Mesenchymal stem cell (in vitro differentiated cells and primary cell): ENCODE measurements around the gene PRPH.

Experiments
- DNase-seq: peaks from one replicate; pipeline ENCODE4 v3.0.0-alpha.2; 2013
- H2AFZ ChIP-seq: one replicate; pipeline ENCODE4 v1.6.1; 2013; ENCODE audit warnings: low read depth, mild to moderate bottlenecking, control low read depth, inconsistent platforms, low read length, moderate library complexity
- H2AK5ac ChIP-seq: 2 replicates; pipeline ENCODE4 v1.6.1; 2013; ENCODE audit warnings: low read length, moderate library complexity, mild to moderate bottlenecking, inconsistent platforms; ENCODE audit not compliant: severe bottlenecking
- H2BK120ac ChIP-seq: one replicate; pipeline ENCODE4 v1.6.1; 2013; ENCODE audit warnings: low read depth, mild to moderate bottlenecking, inconsistent platforms, low read length, moderate library complexity
- H2BK12ac ChIP-seq, 2 experiments: one replicate each; pipeline ENCODE4 v1.6.1; 2013; ENCODE audit warnings: inconsistent platforms in 2 of 2, low read length in 2 of 2, mild to moderate bottlenecking in 2 of 2, moderate library complexity in 2 of 2, control low read depth in 1 of 2
- H2BK15ac ChIP-seq: one replicate; pipeline ENCODE4 v1.6.1; 2013; ENCODE audit warnings: mild to moderate bottlenecking, low read depth, inconsistent platforms; ENCODE audit not compliant: poor library complexity, severe bottlenecking
- H2BK5ac ChIP-seq: 2 replicates; pipeline ENCODE4 v1.6.1; 2013; ENCODE audit warnings: low read depth, mild to moderate bottlenecking, low read length, control low read depth, inconsistent platforms; ENCODE audit not compliant: poor library complexity, severe bottlenecking
- H3K14ac ChIP-seq, 2 experiments: one replicate each; pipeline ENCODE4 v1.6.1; 2013; ENCODE audit warnings: inconsistent platforms in 2 of 2, low read length in 2 of 2, control low read depth in 1 of 2, mild to moderate bottlenecking in 1 of 2, moderate library complexity in 1 of 2
- H3K18ac ChIP-seq, 2 experiments: one replicate each; pipeline ENCODE4 v1.6.1; 2013; ENCODE audit warnings: inconsistent platforms in 2 of 2, low read length in 2 of 2, control low read depth in 1 of 2, low read depth in 1 of 2, mild to moderate bottlenecking in 1 of 2
- H3K23ac ChIP-seq, 2 experiments: one replicate each; pipeline ENCODE4 v1.6.1; 2013; ENCODE audit warnings: inconsistent platforms in 2 of 2, low read length in 2 of 2, mild to moderate bottlenecking in 2 of 2, moderate library complexity in 2 of 2, control low read depth in 1 of 2
- H3K27ac ChIP-seq: 2 replicates; pipeline ENCODE4 v1.5.1; 2013; ENCODE audit warnings: mild to moderate bottlenecking, moderate library complexity, low read length, control low read depth, inconsistent platforms; ENCODE audit not compliant: poor library complexity, severe bottlenecking
- H3K27me3 ChIP-seq, 2 experiments: 2 replicates each; pipeline versions ENCODE4 v1.6.1 to v1.7.0; 2013; ENCODE audit warnings: low read length in 2 of 2, mild to moderate bottlenecking in 2 of 2, moderate library complexity in 2 of 2, control low read depth in 1 of 2, inconsistent platforms in 1 of 2; ENCODE audit not compliant: control insufficient read depth in 1 of 2, insufficient read depth in 1 of 2
- H3K36me3 ChIP-seq, 2 experiments: 2 replicates each; pipeline versions ENCODE4 v1.6.1 to v1.7.0; 2013; ENCODE audit warnings: low read length in 2 of 2, control low read depth in 1 of 2, inconsistent platforms in 1 of 2, low read depth in 1 of 2, mild to moderate bottlenecking in 1 of 2; ENCODE audit not compliant: insufficient read depth in 2 of 2, control insufficient read depth in 1 of 2
- H3K4ac ChIP-seq, 2 experiments: one replicate each; pipeline ENCODE4 v1.6.1; 2013; ENCODE audit warnings: inconsistent platforms in 2 of 2, low read length in 2 of 2, mild to moderate bottlenecking in 2 of 2, moderate library complexity in 2 of 2, control low read depth in 1 of 2, low read depth in 1 of 2
- H3K4me1 ChIP-seq: 2 replicates; pipeline ENCODE4 v1.6.1; 2013; ENCODE audit warnings: low read depth, low read length, control low read depth; ENCODE audit not compliant: control insufficient read depth, insufficient read depth
- H3K4me2 ChIP-seq: 2 replicates; pipeline ENCODE4 v1.6.1; 2013; ENCODE audit warnings: low read length, mild to moderate bottlenecking, inconsistent platforms; ENCODE audit not compliant: poor library complexity, severe bottlenecking
- H3K4me3 ChIP-seq, 2 experiments: 2 replicates each; pipeline versions ENCODE4 v1.5.1 to v1.7.0; 2013; ENCODE audit warnings: low read length in 2 of 2, mild to moderate bottlenecking in 2 of 2, control low read depth in 1 of 2, low read depth in 1 of 2; ENCODE audit not compliant: insufficient read depth in 1 of 2
- H3K79me1 ChIP-seq: replicated peaks from 2 replicates; pipeline ENCODE4 v1.6.1; 2013; ENCODE audit warnings: mild to moderate bottlenecking, control low read depth, low read length, inconsistent platforms; ENCODE audit not compliant: poor library complexity, severe bottlenecking
- H3K9ac ChIP-seq: 2 replicates; pipeline ENCODE4 v1.7.0; 2013; ENCODE audit warnings: mild to moderate bottlenecking, low read length, moderate library complexity
- H3K9me3 ChIP-seq: 2 replicates; pipeline ENCODE4 v1.7.0; 2013; ENCODE audit warnings: mild to moderate bottlenecking, low read length; ENCODE audit not compliant: control insufficient read depth
- H4K8ac ChIP-seq: one replicate; pipeline ENCODE4 v1.6.1; 2013; ENCODE audit warnings: inconsistent platforms, mild to moderate bottlenecking, low read length, moderate library complexity
- H4K91ac ChIP-seq: one replicate; pipeline ENCODE4 v1.6.1; 2013; ENCODE audit warnings: mild to moderate bottlenecking, low read length, inconsistent platforms
- WGBS: methylation state at CpG from one replicate; pipeline ENCODE4 v1.1.7; 2013; ENCODE audit warnings: mixed read lengths; 5-methylcytosine and 5-hydroxymethylcytosine counted together

PRPH gene

GRCh38 chr12:49298160-49298559 is 3.2 kb downstream of the PRPH start:
- Histone ChIP-seq H3K79me1 (no peaks in the 10 kb centered on the region), H3K14ac (no peak overlapping the region)

GRCh38 chr12:49301760-49302159 is 6.8 kb downstream of the PRPH start:
- Histone ChIP-seq H3K9me3 (no peaks in the 10 kb centered on the region), H3K27me3 (peaks cover 39 to 54% of the 10 kb centered on the region in 2 experiments), H2BK5ac (no peak overlapping the region), H3K14ac (no peak overlapping the region), H2BK15ac (no peak overlapping the region), H3K18ac (no peak overlapping the region), H3K4me1 (peaks cover 9% of the 10 kb centered on the region), H3K23ac (no peak overlapping the region), H3K36me3 (no peaks in the 10 kb centered on the region), H4K91ac (no peak overlapping the region), H2AK5ac (no peak overlapping the region), H3K4ac (no peak overlapping the region), H3K27ac (no peak overlapping the region), H2AFZ (no peak overlapping the region), H2BK12ac (no peak overlapping the region), H4K8ac (no peak overlapping the region), H3K4me2 (no peak overlapping the region), H3K4me3 (no peak overlapping the region), H2BK120ac (no peak overlapping the region), H3K9ac (no peak overlapping the region), H3K79me1 (no peaks in the 10 kb centered on the region)
- WGBS: 64% methylated on average over 4 of the region's 4 CpGs
- no peak for DNase-seq

More at GRCh38 chr12:49298160-49298559, 3.2 kb downstream of the PRPH start:
- Histone ChIP-seq H2BK120ac (no peak overlapping the region), H3K27ac (no peak overlapping the region), H4K91ac (no peak overlapping the region), H3K4ac (no peak overlapping the region), H3K36me3 (no peaks in the 10 kb centered on the region), H3K18ac (no peak overlapping the region), H4K8ac (no peak overlapping the region), H2BK12ac (no peak overlapping the region), H3K9ac (no peak overlapping the region), H3K23ac (no peak overlapping the region), H3K4me1 (peaks cover 20% of the 10 kb centered on the region), H2BK15ac (no peak overlapping the region), H3K27me3 (peaks cover 70 to 73% of the 10 kb centered on the region in 2 experiments), H3K4me2 (no peak overlapping the region), H2BK5ac (no peak overlapping the region), H2AFZ (no peak overlapping the region), H2AK5ac (no peak overlapping the region), H3K9me3 (no peaks in the 10 kb centered on the region), H3K4me3 (no peak overlapping the region)
- no peak for DNase-seq
- WGBS: 73% methylated on average over 6 of the region's 6 CpGs

DNA sequence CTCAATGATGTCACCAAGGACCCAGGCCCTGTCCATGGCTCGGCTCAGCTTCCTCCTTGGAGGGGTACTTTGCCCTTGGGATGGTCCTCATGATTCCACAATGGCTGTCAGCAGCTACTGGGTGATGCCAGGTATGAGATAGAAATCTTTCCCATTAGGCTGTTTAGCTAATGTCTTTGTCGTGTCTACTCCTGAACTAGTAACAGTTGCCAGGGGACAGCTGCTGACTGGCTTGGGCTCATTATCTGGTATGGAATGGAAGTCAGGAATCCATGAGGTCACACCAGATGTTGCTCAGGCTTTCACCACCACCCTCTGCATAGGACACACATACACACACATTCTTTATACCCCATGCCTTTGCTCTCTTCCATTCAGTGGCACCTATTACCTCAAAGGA is 9.2 kb downstream of the PRPH start:
- Histone ChIP-seq H4K8ac (no peak overlapping the region), H2BK120ac (no peak overlapping the region), H3K79me1 (no peaks in the 10 kb centered on the region), H3K4me3 (no peak overlapping the region), H3K18ac (no peak overlapping the region), H2AFZ (no peak overlapping the region), H3K27ac (no peak overlapping the region), H3K4me2 (no peak overlapping the region), H3K9me3 (no peaks in the 10 kb centered on the region), H3K27me3 (peaks cover 17 to 46% of the 10 kb centered on the region in 2 experiments), H3K4me1 (no peaks in the 10 kb centered on the region), H2AK5ac (no peak overlapping the region), H3K23ac (no peak overlapping the region), H3K4ac (no peak overlapping the region), H2BK12ac (no peak overlapping the region), H3K14ac (no peak overlapping the region), H3K36me3 (no peaks in the 10 kb centered on the region), H3K9ac (no peak overlapping the region), H4K91ac (no peak overlapping the region), H2BK5ac (no peak overlapping the region), H2BK15ac (no peak overlapping the region)
- WGBS: 77% methylated on average over 2 of the region's 2 CpGs
- peak; percentile 53 for DNase-seq

GRCh38 chr12:49305762-49306510 is 11.0 kb downstream of the PRPH start:
- Histone ChIP-seq H2AK5ac (no peak overlapping the region), H3K9ac (no peak overlapping the region), H4K8ac (no peak overlapping the region), H2BK5ac (no peak overlapping the region), H3K4me2 (no peak overlapping the region), H2BK15ac (no peak overlapping the region), H2AFZ (no peak overlapping the region), H3K18ac (no peak overlapping the region), H3K23ac (no peak overlapping the region), H3K4me1 (no peaks in the 10 kb centered on the region), H3K4ac (no peak overlapping the region), H2BK120ac (no peak overlapping the region), H3K14ac (no peak overlapping the region), H3K27me3 (peaks cover 21 to 48% of the 10 kb centered on the region in 2 experiments), H3K9me3 (no peaks in the 10 kb centered on the region), H3K36me3 (no peaks in the 10 kb centered on the region), H3K79me1 (no peaks in the 10 kb centered on the region), H3K27ac (no peak overlapping the region), H3K4me3 (no peak overlapping the region), H2BK12ac (no peak overlapping the region), H4K91ac (no peak overlapping the region)
- 69% methylated on average over 6 of the region's 6 CpGs for WGBS
- no peak for DNase-seq
